GM19043 (cell line): ENCODE results near the gene NUP107.

ENCODE experiments used
- ATAC-seq: cut with Tn5 transposase; IDR thresholded peaks from one replicate; pipeline ENCODE4 v1.9.1; 2021; ENCODE audit warnings: low read depth; ENCODE audit not compliant: unreplicated experiment

NUP107 gene

DNA sequence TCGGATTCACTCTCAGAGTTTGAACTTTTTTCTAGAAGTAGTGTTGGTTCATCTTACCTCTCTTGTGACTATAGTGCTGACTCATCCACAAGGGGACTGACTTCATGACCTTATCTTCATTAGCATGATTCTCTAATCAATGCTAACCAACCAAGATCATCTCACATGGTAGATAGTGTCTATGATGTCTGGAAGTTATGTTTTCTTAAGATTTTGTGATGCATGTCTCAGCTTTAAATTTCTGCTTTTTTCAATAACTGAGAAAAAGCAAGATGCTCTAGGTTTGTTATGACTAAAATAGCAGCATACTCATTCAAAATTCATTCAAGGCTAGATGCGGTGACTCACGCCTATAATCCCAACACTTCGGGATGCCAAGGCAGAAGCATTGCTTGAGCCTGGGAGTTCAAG lies 46.9 kb downstream of the NUP107 start:
- ATAC-seq, result no peak

DNA sequence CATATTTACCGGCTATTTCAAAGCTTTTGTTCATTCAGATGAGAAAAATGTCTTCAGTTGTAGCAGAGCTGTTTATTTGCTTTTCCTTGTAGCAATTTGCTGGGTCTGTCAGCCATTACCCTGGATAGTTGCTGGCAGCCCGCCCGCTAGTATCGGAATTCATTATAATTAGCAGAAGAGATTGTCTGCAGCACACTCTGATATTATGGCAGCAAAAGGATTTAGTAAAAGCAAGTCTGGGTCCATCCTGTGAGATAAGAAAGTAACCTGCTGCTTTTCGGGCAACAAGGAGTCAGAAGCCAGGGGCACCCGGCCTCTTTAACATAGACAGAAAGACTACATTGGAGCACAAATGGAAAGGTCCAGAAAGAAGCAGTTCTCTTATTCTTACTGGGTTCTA lies 53.1 kb downstream of the NUP107 start:
- ATAC-seq, result no peak

DNA sequence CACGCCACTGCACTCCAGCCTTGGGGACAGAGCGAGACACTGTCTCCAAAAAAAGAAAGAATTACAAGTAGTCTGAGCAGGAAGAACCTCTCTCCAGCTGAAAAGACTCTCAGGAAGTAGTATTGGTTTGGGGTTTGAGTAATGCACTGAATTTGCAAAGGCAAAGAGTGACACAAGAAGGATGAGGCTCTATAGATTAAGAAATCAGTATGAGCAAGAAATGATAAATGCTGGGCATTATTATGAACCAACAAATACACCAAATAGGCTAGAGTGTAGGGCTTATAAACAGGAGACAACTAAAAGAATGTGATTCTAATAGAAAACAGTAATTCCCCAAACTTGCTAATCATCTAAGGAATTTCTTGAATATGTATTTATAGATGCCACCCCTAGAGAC lies 56.6 kb downstream of the NUP107 start:
- ATAC-seq, result no peak

DNA sequence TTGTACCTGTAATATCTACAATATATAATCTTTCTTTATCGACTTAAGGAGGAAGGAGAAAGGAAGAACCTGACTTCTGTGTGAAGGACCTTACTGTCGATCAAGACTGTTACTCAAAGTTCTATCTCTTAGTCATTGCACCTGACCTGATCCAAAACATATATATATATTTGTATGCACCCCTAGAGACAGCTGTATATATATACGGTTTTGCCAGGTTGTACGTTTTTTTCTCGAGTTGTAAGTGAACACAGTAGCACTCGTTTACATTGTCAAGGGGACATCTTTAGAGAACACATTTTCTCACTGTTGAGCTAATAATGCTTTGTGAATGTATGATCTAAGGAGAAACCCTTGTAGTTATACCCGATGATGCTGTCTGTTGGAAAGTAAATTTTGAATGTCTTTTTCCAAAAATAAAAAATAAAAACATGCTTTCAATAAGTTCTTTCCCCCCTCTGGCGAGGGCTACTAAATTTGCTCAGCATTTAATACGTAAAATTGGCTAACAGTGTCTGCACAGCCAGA lies 58.7 kb downstream of the NUP107 start:
- ATAC-seq, result no peak

DNA sequence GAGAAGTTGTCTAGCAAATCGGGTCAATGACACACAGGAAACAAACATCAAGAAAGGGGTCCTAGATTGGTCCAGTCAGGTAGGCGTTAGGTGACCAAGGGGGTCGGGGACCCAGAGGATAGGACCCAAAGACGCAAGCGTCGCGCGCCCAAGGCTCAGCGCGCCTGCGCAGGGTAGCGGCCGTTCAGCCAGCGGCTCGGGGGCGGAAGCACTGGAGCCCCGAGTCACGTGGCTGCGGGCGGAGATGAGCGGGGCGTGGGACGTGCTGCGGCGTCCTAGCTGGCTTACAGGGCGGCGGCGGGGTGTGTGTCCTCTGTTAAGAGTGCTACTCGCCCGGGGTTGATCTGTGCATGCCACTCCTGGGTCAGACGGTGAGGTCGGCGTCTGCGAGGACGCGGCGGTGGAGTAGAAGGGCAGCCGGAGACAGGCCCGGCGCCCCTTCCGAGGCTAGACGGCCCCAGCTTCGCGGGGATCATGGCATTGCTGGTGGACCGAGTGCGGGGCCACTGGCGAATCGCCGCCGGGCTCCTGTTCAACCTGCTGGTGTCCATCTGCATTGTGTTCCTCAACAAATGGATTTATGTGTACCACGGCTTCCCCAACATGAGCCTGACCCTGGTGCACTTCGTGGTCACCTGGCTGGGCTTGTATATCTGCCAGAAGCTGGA lies 59.3 kb downstream of the NUP107 start, which contains the start of gene SLC35E3:
SLC35E3 (plus strand) TSS at position 273 of the 668 bp plus-strand sequence; CDS start at position 475, 202 bp downstream.
- ATAC-seq, result peak; percentile 98

DNA sequence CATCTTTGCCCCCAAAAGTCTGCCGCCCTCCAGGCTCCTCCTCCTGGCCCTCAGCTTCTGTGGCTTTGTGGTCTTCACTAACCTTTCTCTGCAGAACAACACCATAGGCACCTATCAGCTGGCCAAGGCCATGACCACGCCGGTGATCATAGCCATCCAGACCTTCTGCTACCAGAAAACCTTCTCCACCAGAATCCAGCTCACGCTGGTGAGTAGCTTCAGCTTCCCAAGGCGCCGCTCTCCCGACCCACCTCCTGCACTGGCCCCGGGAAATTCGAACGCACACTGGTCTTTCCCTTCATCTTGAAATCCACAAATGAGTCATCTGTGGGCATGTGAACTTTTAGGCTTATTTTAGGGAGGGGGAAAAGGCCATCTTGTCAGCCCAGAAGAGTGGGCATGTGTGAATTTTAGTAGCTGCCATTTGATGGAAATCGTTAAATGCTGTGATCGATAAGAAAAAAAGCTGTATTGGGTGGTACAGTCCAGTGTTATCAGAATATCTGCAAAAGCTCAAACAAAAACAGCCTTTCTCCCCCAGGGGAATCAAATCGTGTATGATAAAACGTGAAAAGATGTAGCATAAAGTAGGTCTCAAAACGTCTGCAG lies 59.9 kb downstream of the NUP107 start:
- ATAC-seq, result peak; percentile 23

DNA sequence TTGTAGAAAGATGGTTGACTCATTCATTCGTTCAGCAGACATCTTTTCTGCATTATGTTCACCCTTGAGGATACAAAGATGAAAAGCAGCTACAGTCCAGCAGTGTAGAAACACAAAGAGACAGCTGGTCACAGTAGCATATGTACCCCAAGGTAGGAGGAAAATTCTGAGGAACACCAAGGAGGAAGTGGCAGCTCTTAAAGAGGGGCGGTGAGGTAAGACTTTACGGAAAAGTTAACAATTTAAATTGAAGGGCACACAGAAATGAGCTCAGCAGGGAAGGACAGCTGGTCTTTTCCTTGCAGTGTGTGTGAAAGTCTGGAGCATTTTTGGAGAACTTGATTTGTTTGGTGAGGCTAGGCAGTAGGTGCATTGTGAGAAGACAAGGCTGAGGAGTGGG lies 62.7 kb downstream of the NUP107 start:
- no peak for ATAC-seq

DNA sequence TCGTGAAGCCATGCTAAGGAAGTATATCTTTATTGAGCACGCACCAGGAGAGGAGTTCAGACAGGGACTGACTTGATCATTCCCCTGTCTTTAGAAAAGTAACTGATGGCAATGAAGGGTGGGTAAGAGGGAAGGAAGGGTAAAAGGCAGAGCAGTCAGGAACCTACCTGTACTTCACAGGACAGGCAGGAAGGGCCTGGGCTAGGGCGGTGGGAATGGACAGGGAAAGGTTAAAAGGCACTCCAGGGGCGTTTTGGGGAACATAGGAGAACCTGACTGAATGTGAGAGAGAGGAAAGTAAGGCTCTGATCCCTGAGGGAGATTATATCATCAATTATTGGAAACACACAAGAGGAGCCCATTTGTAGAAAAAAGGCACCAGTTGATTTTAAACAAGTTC lies 63.1 kb downstream of the NUP107 start:
- ATAC-seq, result no peak

DNA sequence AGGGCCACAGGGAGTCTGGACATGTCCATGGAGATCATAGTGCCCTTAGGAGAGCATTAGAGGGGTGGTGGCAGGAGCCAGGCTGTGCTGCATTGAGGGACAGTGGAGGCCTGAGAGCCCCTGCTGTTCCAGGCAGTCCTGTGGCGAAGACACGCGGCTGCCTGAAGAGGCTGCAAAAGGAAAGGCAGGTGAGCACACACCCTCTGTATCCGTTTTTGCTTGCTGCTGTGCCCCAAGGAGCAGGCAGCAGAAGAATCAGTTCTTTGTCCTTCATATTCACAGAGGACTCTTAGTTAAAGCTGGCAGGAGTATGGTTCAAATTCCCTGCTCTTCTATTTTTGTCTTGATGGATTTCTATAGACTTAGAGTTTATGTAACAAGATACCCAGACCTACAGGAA lies 63.7 kb downstream of the NUP107 start:
- ATAC-seq, result no peak

DNA sequence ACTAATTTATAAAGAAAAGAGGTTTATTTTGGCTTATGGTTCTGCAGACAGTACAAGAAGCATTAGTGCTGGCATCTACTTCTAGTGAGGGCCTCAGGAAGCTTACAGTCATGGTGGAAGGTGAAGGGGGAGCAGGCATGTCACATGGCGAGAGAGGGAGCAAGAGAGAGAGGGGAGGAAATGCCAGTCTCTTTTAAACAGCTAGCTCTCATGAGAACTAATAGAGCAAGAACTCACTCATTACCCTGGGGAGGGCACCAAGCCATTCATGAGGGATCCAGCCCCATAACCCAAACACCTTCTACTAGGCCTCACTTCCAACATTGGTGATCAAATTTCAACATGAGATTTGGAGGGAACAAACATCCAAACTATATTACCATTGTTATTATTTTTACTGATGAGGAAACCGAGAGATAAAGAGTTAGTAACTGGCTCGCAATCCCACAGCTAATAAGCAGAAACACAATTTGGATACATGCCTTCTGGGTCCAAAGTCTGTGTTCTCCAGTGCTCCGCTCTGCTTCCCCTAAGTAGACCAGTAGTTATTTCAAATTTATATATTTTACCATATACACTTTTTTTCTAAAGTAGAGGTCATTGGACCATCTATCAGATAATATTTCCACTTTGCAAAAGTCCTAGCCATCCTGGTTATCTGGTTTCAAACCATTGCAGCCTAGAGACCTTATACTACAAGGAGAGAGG lies 68.9 kb downstream of the NUP107 start:
- ATAC-seq, result no peak

DNA sequence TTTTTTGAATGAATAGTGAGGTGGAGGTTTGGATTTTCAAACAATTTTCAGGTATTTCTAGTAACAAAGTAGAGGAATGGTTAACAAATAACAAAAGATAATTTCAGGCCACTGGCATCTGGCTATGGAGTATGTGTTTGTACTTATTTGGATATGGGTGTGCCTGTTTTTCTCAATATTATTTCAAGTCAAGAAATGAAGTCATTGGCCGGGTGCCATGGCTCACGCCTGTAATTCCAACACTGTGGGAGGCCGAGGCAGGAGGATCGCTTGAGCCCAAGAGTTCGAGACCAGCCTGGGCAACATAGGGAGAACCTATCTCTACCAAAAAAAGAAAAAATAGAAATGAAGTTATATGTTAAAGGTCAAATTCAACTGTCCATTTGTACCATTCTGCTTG lies 73.1 kb downstream of the NUP107 start:
- ATAC-seq, result no peak

DNA sequence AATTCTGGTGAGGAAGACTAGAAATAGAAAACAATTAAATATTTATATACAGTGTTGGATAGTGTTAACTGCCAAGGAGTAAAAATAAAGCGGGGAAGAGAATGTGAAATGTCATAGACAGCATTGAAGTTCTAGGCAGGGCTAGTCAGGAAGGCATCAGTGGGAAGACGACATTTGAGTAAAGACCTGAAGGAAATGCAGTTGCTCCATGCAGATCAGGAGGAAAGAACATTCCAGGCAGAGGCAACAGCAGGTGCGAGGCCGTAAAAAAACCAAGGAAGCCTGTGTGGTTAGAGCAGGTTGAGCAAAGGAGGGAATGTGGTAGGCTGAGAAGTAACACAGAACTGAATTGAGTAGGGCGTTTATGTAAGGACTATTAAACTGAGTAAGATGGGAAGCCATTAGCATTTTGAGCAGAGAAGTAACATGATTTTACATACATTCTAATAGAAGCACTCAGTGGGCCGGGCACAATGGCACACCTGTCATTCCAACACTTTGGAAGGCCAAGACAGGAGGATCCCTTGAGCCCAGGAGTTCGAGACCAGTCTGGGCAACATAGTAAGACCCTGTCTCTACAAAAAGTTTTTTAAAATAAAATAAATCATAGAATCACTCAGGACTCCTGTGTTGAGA lies 74.1 kb downstream of the NUP107 start:
- no peak for ATAC-seq

DNA sequence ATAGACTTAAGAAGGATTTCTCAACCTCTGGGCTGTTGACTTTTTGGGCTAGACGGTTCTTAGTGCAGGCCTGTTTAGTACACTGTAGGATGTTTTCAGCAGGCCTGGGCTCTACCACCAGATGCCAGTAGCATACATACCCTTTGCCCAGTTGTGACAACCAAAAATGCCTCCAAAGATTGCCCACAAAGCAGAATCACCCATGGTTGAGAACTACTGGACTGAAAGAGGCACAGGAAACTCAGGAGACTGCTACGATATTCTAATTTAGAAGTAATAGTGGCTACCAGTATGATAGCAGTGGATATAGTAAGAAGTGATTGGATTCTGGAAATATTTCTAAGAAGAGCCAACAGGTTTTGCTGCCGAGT lies 74.6 kb downstream of the NUP107 start:
- no peak for ATAC-seq

DNA sequence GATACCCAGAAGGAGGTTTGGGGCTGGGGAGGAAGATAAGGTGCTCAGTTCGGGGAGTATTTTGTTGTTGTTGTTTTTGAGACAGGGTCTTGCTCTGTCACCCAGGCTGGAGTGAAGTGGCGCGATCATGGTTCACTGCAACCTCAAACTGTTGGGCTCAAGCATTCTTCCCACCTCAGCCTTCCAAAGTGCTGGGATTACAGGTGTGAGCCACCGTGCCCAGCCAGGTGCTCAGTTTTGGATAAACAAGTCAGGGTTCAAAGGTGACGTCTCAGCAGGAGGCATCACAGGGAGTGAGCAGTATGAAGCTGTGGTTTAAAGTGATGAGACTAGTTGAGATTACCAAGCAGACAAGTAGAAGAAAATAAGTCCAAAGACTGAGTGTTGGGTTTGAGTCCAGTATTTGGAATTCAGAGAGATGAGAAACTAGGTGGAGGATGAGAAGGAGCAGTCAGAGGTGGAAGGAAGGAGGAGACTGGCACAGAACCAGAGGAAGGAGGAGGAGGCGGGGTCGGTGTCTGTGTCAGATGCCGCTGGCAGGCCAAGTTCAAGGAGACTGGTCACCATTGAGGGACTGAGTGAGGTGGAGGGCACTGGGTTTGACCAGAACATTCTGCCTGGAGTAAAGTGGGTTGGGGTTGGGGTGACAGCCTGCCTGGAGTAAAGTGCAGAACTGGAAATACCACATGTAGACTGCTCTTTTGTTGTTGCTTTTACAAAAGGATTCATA lies 75.3 kb downstream of the NUP107 start:
- no peak for ATAC-seq

DNA sequence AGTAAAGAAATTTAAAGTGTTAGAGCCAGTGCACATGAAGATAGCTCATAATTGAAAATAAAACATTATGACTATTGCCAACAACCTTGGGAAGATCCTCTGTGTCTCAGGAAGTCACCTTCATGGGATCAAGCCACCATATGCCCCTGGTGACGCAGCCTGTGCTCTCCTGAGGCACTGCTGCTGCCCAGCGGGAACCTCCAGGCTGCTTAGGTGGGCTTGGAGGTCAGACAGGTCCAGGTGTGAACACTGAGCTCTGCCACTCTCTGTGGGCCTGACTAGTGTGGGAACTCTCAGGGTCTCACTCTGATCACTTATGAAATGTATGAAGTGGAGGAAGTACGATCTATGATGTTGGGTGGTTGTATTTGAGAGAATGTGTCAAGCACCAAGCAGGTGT lies 75.9 kb downstream of the NUP107 start:
- no peak for ATAC-seq

DNA sequence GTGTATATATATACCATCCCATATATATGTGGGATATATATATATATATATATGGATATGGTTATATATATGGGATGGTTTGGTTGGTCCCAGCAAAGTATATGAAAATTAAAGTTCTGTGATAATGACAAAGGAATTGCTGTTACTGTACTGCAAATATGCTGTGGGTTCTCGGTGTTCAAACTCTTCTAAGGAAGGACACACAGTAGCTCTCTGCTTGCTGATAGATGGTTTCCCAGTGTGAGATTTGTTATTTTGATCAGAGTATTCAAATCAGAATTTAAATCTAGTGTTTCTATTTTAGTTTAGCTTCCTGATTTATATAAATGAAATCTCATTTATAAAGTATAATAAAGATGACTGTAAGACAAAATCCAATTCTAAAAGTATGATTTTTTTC lies 78.9 kb downstream of the NUP107 start:
- no peak for ATAC-seq

DNA sequence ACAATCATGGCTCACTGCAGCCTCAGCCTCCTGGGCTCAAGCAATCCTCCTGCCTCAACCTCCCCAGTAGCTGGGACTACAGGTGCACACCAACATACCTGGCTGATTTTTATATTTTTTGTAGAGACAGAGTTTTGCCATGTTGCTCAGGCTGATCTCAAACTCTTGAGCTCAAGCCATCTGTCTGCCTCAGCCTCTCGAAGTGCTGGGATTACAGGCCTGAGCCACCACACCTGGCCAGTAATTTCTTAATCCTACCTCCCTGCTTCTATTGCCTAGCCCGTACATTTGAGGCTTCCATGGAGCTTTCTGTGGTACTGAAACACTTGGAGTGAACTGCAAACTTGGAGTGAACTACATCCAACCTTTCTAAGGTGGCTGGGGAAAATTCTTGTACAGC lies 79.9 kb downstream of the NUP107 start:
- no peak for ATAC-seq

DNA sequence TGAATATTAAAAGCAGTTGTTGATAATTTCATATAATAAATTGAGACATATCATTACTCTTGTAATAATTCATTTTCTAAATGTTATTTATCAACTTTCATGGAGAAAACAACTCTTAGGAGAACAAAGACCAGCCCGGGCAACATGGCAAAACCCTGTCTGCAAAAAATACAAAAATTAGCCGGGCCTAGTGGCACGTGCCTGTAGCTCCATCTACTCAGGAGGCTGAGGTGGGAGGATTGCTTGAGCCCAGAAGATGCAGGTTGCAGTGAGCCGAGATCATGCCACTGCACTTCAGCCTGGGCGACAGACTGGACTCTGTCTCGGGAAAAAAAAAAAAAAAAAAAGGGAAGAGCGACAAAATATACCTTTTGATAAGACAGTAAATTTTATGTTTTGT lies 80.4 kb downstream of the NUP107 start:
- no peak for ATAC-seq

DNA sequence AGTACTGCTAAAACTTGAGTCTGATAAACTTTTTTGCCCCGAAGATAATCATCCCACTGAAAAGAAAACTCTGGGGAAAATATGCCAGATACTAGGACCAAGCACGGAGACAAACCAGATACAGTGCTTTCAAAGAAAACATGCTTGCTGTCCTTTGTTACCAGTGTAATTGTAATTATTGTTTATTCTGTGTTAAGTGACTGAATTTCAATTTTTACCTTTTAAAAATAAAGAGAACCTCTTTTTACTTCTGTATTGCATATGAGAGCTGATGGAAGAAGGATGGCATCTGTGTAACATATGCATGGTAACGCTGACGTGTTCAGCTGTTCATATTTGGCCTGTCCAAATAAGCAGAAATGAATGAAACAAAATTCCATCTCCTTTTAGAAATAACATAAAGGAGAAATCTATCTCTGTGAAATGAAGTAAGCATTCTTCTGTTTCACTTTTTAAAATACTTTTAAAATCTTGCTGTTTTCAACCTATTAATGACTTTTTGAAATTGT lies 81.7 kb downstream of the NUP107 start:
- no peak for ATAC-seq

DNA sequence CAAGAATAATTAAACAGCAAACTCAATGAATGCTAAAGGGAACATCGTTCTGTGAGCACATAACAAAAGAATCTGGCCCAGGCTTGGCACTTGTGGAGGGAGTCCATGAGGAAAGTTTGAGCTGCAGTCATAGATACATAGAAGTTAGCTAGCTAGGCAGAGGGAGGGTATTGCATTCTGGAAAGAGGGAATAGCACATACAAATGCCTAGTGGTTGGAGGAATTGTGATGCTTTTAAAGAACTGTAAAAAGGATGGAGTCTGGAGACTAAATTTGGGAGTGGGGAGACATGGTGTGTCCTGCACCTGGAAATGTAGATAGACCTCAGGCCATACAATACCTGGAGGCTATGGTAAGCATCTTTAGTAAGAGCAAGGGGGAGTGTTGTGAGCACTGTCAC lies 83.2 kb downstream of the NUP107 start:
- ATAC-seq, result no peak
